Islet precursor cell (in vitro differentiated cells): ENCODE results near the gene OCEL1.

Experiments
- DNase-seq: peaks from one replicate; pipeline ENCODE4 v3.0.0-alpha.2; 2018

OCEL1 gene

DNA sequence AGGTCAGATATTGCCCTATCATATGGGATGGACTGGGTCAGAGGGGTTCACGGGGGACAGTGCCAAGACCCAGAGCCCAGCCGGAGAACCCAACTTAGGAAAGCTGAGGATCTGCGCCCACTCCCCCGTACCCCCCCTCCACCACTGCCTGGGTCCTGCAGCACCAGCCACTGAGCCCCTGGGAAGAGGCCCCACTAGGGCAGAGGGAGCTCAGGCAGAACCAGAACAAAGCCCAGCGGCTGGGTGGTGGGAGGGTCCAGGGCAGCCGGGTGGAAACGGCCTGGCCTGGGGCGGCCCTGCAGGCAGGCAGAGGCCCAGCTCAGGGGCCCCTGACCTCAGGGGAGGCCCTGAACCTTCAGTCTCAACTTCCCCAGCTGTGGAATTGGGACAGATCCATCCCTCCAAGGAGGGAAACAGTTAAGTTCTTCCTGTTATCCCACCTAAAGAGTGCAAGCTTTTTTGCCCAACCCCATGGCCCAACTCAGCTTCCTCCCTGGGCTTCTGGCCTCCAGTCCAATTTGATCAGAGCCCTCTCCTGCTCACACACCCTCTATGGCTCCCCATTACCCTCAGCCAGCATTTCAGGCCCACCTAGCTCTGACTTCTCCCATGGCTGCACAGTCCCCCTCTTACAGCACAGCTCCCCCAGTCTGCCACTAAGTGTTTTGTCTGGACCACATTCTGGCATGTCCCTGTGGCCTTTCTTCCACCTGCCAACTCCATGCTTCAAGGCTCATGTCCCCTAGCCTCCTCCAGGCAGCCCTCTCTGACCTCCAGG is 16.6 kb downstream of the OCEL1 start:
- DNase-seq: no peak

DNA sequence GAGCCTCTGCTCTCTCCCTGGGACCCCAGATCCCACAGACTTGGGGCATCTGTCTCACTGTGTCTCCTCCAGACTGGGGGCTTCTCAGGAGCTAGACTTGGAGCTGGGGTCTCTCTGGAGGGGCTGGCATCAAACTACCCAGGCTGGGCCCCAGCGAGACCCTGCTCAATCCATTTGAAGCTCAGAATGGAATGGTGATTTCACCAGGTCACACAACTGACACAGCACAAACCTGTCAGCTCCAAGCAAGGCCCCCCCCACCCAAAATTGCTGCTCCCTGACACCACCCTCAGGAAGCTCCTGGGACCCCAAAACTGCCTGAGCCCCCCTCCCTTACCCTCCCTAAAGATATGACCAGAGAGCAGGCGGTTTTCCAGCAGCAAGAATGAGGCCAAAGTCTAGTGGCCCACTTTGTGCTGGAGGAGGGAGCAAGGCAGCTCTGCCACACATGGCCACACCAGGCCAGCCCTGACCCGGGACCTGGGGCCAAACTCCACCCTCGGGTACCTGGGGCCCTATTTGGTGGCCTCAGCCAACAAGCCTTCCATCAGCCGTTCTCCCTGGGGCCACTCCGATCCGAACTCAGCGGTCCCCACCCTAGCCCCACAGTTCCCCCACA is 17.3 kb downstream of the OCEL1 start:
- no peak for DNase-seq

DNA sequence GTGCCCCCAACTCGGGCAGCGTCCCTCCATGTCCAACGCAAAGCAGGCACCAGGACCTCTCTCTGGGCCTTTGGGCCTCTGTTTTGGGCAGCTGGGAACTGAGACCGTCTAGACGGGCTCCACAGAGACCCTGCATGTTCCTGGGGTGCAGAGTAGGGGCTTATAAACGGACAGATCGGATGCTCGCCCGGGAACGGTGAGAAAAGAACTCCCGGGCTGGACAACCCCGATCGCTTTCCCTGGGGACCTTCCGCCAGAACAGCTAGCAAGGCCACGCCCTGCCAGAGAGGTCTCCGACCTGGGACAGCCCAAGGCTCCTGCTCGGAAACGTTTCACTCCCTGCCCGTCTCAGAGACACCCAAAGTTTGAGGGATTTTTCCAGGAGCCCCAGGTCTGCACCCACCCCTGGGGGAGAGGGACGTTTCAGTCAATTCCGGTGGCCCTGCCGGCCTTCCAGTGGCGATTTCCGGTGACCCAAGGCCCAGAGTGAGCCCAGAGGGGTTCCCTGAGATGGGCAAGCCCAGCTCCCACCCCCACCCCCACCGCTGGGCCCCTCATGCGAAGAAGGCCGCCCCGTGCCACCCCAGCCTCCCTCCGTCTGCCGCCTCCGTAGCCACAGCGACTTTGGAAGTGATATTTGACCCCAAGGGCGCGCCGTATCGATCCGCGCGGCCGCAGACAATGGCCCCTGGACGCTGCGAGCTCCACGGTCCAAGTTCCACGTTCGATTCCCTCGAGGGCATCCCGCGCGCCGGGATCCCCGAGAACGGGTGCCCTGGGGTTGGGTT is 18.0 kb downstream of the OCEL1 start:
- DNase-seq: peak; percentile 80

DNA sequence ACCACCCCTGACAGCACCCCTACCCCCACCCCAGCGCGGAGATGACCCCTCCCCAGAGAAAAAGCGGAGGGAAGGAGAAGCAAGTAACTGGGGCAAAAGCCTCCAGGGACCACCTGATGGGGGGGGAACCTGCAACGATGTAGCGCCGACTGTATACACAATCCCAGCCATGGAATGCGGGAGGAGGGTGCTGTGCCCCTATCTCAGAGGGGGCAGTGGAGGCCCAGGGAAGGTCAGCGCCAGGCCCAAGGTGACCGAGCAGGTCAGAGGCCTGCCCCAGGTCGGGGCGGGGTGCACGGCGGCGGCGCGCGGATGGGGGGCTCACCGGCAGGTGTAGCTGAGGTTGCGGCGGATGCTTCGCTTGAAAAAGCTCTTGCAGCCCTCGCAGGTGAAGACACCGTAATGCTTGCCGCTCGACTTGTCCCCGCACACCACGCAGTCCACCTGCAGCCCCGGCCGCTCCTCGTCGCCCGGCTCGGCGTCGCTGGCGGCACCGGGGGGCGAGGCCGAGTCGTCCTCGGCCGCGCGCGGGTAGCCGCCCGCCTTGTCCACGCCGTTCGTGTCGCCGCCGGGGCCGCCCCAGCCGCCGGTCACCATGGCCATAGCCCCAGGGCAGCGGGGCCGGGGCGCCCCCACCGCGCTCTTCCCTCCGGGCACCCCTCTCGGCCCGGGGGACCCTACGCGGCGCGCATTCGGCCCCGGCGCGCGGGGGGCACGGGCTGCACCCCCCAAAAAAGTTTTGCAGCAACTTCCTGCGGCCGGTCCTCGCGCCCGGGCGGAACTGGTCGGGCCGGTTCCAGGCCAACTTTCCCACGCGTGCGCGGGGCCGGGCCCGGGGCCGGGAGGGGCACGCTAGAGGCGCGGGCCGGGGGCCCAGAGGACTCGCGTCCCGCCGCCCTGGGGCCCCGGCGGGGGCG is 18.9 kb downstream of the OCEL1 start:
- DNase-seq: no peak

DNA sequence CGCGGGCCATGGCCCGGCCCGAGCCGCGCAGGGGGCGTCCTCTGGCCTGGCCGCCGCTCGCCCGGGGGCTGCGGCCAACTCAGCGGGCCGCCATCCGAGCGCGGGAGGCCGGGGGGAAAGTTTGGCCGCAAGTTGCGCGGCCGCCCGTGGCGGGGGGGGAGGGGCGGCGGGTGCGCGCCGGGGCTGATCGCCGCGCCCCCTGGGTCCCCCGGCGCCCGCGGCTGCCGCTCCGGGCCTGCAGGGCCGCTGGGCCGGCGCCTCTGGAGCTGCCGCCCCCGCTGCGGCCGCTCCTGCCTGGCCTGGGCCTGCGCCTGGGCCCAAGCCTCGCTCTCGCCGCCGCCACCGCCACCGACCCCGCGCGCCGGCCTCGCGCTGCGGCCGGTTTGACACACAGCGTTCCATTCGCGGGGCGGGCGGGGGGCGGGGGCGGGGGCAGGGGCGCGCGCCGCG is 19.5 kb downstream of the OCEL1 start, which contains the start of gene NR2F6:
TSS of gene NR2F6 (minus strand) at position 385 of the 450 bp plus-strand sequence. CDS start 699 bp downstream, outside the sequence.
- DNase-seq: no peak

DNA sequence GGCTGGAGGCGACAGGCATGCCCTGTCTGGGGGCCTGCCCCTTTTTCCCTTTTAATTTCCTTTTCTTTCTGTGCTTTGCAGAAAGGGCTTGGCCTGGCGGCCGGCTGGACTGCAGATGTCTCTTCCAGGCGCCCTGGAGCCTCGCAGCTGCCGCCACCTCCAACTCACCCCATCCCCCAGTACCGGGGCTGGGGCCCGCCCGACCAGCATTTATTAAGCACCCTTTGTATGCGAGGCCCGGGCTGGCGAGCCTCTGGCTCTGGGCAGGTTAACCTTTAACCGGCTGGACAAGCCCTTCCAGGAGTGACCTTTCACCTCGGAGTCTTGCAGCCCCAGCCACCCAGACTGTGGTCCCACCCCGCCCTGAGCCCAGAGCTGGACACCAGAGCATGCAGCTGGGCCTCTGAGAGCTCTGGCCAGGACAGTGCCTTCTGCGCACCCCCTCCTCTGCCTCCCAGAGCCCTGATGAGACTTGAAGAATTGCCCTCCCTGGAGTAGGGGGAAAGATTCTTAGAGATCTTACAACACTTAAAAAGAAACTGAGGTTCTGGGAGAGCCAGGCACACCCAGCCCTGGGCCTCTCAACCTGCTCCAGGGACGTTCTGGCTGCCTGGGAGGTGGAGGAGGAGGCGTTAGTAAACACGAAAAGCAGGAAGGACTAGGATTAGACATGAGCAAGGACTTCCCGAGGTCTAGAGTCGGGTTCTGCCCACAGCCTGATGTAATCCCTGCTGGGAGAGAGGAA is 20.8 kb downstream of the OCEL1 start:
- peak; percentile 90 for DNase-seq

DNA sequence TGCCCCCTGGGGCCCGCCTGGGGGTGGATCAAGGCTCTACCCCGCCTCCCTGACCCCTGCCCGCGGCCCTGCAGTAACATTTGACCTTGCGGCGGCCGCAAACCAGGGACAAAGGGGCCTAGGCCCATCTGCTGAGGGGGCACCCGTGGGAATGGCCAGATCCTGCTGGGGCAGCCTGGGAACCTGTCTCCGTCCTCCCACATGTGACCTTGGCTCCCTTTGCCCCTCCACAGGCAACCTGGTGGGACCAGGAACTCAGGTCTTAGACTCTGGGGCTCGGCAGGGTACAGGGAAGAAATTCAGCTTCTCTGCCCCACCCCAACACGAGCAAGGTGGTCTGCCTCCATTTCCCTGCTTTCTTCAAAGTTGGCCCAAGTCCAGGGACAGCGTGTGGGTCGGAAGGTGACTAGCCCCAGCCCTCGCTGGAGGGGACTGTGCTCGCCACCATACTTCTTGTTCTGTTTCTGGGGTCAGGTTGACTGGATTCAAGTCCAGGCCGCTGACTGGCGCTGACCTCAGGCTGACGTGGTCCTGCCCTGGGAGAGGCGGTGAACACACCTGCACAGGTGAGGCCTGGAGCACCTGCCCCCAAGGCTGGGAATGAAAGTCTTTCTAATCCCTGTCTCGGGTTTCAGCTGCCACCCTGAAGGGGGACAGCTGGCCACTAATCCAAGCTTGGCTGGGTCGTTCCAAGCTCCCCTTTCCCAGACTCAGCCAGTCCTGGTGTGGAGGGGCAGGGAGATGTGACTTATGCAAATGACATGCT is 22.2 kb downstream of the OCEL1 start:
- DNase-seq: peak; percentile 76

DNA sequence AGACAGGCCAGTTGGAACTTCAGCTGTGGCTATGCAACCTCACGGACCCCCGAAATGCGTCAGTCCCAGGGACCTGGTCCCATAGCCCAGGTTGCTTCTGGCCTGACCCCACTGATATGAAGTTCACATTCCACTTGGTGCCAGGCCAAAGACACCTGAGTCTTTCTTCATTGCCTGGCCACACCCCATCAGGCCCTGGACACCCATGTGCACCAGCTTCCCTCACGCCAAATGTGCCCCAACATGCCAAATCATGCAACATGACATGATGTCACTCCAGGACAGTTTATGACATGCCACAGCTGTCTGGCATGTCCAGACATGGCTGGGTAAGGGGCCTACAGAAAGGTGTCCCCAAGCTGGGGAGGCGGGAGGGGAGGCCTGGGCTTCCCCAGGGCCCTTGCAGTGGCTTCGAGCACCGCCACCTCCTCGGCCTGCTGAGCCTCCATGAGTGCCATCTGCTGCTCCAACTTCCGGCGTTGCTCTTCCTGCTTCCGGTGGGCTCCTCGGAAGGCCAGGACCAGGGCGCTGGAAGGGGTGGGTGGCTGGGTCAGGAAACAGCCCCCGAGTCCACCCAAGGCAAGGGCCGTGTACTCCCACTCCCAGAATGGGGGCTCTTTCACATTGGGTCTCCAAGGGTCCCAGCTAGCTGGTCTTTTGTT is 24.0 kb downstream of the OCEL1 start:
- DNase-seq: no peak

DNA sequence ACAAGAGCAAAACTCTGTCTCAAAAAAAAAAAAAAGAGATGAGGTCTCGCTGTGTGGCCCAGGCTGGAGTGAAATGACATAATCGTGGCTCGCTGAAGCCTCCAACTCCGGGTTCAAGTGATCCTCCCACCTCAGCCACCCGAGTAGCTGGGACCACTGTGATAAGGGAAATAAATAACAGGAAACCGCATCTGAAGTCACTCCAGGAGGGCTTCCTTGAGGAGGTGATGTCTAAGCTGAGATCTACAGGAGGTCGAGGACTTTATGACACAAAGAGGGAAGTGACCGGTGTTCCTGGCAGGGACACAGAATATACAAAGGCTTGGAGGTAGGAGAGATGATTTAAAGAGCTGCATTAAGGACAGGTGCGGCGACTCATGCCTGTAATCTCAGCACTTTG is 28.6 kb downstream of the OCEL1 start:
- no peak for DNase-seq

DNA sequence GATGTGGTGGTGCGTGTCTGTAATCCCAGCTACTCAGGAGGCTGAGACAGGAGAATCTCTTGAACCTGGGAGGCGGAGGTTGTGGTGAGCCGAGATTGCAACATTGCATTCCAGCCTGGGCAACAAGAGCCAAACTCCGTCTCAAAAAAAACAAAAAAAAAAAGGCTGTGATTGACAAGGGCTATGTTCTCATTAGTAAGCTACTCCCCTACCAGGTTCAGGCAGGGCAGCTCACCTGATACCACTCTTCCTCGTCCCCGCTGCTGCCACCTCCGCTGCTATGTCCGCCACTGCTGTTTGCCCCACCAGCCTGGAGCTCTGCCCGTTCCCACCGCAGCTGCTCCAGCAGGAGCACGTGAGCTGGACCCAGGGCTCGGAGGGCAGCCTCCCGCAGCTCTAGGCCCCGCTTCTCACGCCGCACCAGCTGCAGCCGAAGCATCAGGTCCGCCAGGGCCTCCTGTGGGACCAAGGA is 29.2 kb downstream of the OCEL1 start:
- DNase-seq: no peak

DNA sequence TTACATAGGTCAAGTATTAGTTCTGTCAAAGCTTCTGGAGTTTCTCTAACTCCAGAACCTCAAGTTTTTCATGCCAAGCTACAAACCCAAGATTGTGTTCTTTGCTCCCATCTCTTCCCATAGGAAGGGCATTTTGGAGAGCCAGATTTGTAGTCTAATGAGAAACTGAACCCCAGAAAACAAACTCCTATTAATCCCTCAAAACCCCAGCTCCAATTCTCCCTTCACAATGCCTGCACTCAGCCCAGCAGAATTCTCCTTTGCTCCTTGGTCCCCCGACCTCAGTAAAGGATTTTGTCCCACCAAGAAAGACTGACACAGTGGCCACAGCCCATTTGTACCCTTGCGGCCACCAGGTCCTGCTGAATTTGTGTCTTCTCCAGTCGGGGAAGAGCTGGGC is 30.1 kb downstream of the OCEL1 start:
- DNase-seq: no peak

DNA sequence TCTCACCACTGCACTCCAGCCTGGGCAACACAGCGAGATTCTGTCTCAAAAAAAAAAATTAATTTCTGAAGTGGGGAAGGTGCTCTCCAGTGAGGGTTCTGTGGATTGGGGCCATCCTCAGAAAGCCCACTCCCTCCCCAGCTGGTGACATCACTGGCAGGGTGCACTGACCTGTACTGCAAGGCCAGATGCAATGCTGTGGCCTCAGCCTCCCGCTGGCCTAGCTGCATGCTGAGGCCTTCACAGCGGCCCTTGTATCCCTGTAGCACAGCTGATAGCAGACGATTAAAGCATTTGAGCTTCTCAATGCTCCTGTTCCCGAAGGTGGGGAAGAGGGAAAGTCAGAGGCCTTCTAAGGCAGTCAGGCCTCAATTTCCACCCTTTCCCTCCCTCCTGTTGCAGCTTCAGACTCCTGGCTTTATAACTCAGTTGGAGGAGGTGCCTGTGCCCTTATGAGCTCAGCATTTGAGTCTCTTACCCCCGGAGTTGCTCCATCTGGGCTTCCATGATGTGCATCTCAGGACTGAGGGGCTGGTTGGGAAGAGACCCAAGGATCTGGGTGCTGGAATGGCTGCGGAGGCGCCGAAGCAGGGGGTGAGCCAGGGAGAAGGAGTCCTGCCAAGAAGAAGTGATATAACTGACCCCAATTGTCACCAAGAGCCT is 33.2 kb downstream of the OCEL1 start:
- DNase-seq: no peak

DNA sequence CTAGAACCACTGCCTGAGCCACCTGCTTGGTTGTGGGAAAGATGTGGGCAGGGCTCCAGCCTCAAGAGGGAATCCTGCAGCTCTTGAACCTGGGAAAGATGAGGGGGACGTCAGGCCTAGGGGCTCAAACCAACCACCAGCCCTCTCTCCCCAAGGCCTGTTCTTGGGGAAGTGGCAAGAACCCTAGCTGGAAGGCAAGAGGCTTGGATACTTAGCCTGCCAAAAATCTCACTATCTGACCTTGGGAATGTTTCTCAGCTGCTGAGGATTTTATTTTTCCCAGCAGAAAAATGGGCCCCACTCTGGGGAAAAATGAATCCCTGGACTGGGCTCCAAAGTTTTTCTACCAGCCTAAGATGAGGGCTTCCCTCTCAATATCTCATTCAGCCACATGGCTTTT is 33.9 kb downstream of the OCEL1 start:
- DNase-seq: no peak

DNA sequence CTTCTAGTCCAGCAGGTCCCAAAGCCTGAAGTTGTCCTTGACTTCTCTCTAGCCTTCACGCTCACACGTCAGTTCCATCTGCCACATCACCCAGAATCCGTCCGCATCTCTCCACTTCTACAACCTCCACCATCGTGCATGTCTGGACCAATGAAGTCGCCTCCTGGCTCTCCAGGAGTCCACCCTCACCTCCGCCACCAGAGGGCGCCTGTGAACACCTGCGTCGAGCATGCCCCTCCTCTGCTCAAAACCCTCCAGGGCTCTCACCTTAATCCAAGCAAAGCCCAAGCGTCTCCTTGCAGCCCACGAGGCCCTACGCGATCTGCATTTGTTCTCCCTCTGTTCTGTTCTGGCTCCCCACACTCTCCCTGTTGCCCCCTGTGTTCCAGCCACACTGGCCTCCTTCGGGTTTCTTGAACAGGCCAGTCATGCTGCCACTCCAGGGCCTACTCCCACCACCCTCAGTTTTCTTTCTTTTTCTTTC is 34.9 kb downstream of the OCEL1 start:
- peak; percentile 93 for DNase-seq

DNA sequence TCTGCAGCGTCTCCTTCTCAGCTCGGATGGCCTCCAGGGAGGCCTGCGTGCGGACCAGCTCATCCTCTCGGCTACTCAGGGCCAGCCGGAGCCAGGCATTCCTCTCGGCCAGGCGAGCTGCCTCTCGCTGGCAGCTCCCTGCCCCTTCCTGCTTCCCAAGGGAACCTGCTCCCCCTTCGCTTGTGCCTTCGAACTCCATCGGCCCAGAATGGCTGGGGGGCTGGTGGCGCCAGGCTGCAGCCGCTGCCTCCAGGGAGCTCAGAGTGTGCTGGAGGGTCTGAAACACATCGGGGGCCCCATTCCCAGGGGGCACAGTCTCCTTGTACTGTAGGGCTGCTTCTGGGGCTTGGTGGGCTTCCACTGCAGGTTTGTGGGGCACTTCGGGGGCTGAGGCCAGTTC is 36.5 kb downstream of the OCEL1 start:
- no peak for DNase-seq

DNA sequence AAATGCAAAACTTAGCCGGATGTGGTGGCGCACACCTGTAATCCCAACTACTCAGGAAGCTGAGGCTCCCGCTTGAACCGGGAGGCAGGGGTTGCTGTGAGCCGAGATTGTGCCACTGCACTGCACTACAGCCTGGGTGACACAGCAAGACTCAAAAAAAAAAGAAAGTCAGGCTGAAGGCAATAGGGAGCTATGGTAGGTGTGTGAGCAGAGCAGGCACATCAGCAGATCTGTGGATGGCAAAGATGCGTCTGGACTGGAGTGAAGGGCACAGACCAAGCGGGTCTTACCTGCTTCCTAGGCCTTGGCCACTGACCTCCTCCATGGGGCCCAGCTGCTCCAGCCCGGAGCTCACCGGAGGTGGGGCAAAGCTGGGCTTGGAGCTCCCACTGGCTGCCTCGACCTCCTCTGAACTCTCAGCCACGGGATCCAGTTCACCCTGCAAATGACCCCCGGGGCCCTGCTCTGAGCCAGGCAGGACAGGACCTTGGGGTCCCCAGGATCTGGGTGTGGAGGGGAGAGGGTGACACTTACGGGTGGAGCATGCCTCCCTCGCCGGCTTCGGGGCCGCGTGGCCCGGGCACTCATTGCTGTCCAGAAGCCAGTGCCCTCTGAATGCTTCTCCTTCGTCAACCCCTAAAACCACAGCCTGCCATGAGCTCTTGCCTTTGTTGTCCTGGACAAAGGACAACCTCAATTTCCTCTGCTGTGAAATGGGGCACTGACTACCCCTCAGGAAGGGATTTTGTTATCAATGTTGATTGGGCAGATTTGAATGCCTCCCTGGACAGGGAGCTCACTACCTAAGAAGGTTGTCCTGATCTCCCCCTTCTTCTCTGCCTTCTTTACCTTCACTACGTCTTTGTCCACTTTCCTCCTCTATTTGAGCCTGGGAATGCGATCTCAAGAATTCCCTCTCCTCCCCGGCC is 38.0 kb downstream of the OCEL1 start:
- DNase-seq: no peak

DNA sequence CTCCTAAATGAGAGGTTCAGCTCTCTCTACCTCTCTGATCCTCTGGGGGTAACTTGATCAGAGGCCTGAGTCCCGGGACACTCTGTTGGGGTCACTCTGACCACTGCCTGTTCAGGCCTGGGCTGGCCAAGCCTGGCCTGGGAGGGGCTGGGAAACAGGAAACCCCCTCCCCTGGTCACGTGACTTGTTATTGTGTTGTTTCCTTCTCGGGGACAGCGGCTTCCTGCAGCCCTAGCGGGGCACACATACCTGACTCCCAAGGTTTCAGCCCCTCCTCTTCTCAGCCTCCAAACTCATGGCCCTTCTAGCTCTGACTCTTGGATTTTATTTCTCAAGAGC is 38.6 kb downstream of the OCEL1 start, which contains the start of gene USHBP1:
TSS of gene USHBP1 (minus strand) at position 105 of the 339 bp plus-strand sequence. CDS start 446 bp downstream, outside the sequence.
- DNase-seq: no peak

DNA sequence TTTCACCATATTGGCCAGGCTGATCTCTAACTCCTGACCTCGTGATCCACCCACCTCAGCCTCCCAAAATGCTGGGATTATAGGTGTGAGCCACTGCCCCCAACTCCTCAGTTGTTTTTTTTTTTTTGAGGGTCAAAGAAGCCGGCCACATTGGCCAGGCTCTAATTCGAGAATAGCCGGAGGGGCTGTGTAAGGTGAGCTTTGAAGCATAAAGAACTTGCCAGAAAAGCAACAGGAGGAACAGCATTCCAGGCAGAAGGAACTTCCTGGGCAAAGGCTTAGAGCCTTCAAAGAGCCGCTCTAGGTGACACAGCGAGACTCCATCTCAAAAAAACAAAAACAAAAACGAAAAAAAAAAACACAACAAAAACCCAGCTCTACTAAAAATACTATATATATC is 40.0 kb downstream of the OCEL1 start:
- peak; percentile 77 for DNase-seq
